ENCODE data around the gene PPFIA1.

PPFIA1 gene

GRCh38 chr11:70288721-70289120, 18.2 kb downstream of the PPFIA1 start:
- no peak overlapping the region for H3K27ac ChIP-seq (replicated peaks)
- no peak for DNase-seq (ENCODE audit: low read depth in 1 of 2, low spot score in 1 of 2)
- TF ChIP-seq SPI1 (IDR thresholded peaks at IDR 0.05; ENCODE audit: borderline replicate concordance, low read depth): no peak
- no peak for TF ChIP-seq CTCF (IDR thresholded peaks at IDR 0.05; ENCODE audit: insufficient read depth, low read length)
- no peak overlapping the region for H3K4me3 ChIP-seq (replicated peaks; ENCODE audit: insufficient read depth, low read length)
- no peaks in the 10 kb centered on the region for H3K27me3 ChIP-seq (ENCODE audit: insufficient read depth, poor library complexity, severe bottlenecking)

DNA sequence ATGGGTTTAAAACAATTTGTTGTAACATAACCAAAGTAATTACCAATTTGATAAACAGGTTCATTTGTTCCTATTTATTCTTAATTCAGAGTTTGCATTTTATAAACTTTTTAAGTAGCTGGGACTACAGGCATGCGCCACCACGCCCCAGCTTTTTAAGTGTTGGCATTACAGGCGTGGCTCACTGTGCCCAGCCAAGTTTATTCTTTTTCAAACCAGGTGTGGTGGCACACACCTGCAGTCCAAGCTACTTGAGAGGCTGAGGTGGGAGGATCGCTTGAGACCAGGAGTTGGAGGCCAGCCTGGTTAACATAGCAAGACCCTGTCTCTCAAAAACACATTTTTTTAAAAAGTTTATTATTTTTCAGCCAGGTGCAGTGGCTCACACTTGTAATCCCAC, 19.1 kb downstream of the PPFIA1 start:
- no peak for TF ChIP-seq POLR2AphosphoS5 (IDR thresholded peaks at IDR 0.05; ENCODE audit: low read depth)
- TF ChIP-seq GABPA (IDR thresholded peaks at IDR 0.05; ENCODE audit: low read depth): no peak
- no peak for TF ChIP-seq SPI1 (IDR thresholded peaks at IDR 0.05; ENCODE audit: borderline replicate concordance, low read depth)
- TF ChIP-seq REST (IDR thresholded peaks at IDR 0.05; ENCODE audit: insufficient replicate concordance, low read depth): no peak
- DNase-seq (ENCODE audit: low read depth in 1 of 2, low spot score in 1 of 2): no peak

DNA sequence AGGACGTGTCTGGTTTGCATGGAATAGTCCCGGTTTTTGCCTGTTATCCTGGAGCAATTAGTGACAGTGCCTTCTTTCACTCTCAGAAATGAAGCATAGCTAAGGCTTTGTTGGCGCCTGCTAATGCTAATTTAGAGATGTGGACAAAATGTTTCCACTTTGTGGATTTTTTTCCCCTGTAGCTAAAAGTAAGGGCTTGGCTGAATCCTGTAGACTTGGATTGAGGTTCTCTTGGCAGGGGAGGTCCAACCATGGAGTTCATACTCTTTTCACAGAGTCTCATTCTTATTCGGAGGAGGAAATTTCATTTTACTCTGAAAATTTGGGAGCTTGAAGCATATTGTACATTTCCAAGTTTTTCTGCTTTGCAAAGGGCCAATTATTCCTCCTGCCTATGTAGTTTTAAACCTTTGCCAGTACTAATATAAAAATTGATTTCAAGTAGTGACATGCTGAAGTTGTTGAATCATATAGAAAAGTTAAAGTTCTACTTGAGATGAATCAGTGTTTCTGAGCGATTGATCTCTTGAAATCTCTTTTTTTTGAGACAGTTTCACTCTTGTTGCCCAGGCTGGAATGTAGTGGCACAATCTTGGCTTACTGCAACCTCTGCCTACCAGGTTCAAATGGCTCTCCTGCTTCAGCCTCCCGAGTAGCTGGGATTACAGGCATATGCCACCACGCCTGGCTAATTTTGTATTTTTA, 20.0 kb downstream of the PPFIA1 start:
- H3K27ac ChIP-seq (replicated peaks): no peak overlapping the region
- TF ChIP-seq GABPA (IDR thresholded peaks at IDR 0.05; ENCODE audit: low read depth): no peak
- no peak for TF ChIP-seq CTCF (IDR thresholded peaks at IDR 0.05; ENCODE audit: insufficient read depth, low read length)
- TF ChIP-seq REST (IDR thresholded peaks at IDR 0.05; ENCODE audit: insufficient replicate concordance, low read depth): no peak
- no peak for TF ChIP-seq SPI1 (IDR thresholded peaks at IDR 0.05; ENCODE audit: borderline replicate concordance, low read depth)
- no peak for TF ChIP-seq POLR2AphosphoS5 (IDR thresholded peaks at IDR 0.05; ENCODE audit: low read depth)
- DNase-seq (ENCODE audit: low read depth in 1 of 2, low spot score in 1 of 2): no peak
- no peak overlapping the region for H3K4me3 ChIP-seq (replicated peaks; ENCODE audit: insufficient read depth, low read length)
- H3K27me3 ChIP-seq (ENCODE audit: insufficient read depth, poor library complexity, severe bottlenecking): no peaks in the 10 kb centered on the region

More for the DNA sequence above, 19.1 kb downstream of the PPFIA1 start:
- Histone ChIP-seq H3K27ac (replicated peaks) (no peak overlapping the region), H3K27me3 (ENCODE audit: insufficient read depth, poor library complexity, severe bottlenecking) (no peaks in the 10 kb centered on the region), H3K4me3 (replicated peaks; ENCODE audit: insufficient read depth, low read length) (no peak overlapping the region)

DNA sequence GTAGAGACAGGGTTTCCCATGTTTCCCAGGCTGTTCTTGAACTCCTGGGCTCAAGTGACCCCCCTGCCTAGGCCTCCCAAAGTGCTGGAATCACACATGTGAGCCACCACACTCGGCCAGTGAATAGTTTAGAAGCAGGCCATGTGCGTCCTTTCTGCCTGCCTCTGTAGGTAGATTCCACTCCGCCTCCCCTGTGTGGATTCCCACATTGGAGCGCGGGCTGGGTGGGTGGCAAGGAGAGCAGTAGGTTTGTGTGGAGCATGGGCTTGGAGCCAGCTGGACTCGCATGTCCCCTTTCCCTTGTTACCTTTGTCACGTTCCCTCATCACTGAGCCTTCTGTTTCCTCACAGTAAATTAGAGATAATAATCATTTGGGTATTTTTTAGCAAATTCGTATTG, 21.7 kb downstream of the PPFIA1 start:
- TF ChIP-seq SPI1 (IDR thresholded peaks at IDR 0.05; ENCODE audit: borderline replicate concordance, low read depth): no peak
- TF ChIP-seq REST (IDR thresholded peaks at IDR 0.05; ENCODE audit: insufficient replicate concordance, low read depth): no peak
- TF ChIP-seq CTCF (IDR thresholded peaks at IDR 0.05; ENCODE audit: insufficient read depth, low read length): no peak
- no peak for TF ChIP-seq POLR2AphosphoS5 (IDR thresholded peaks at IDR 0.05; ENCODE audit: low read depth)
- TF ChIP-seq GABPA (IDR thresholded peaks at IDR 0.05; ENCODE audit: low read depth): no peak
- H3K27me3 ChIP-seq (ENCODE audit: insufficient read depth, poor library complexity, severe bottlenecking): no peaks in the 10 kb centered on the region
- no peak overlapping the region for H3K4me3 ChIP-seq (replicated peaks; ENCODE audit: insufficient read depth, low read length)
- H3K27ac ChIP-seq (replicated peaks): no peak overlapping the region
- no peak for DNase-seq (ENCODE audit: low read depth in 1 of 2, low spot score in 1 of 2)

Measured in HL-60 (cell line).